Left lung (tissue), 10 donors: ENCODE data around the gene NUP37. TPM values are rescaled to one million over a fixed set of nuclear protein-coding genes. Genes with fewer than 3 reads are reported as not detected.
A peak's percentile ranks its signal among the peaks of the same experiment; 100 is the strongest.
"Not testable (repeated sequence)": the region's sequence is repeated elsewhere in the genome, so short reads cannot be mapped to it uniquely, and the experiment has no call there.

Source experiments
- ATAC-seq: fragments of 200-7000 bp; cut with Tn5 transposase; one replicate; pipeline ENCODE4 v1.9.1; 2020; ENCODE audit warnings: moderate library complexity
- DNase-seq, 4 donors: peaks; one replicate each; pipeline ENCODE4 v3.0.0-alpha.2; 2013 to 2020
- H3K27ac ChIP-seq, 2 donors: fragments of 200-600 bp; sonication (generic) in 1 of 2; one replicate each; pipeline versions ENCODE4 v1.5.0 to v1.8.0; 2020 to 2021
- H3K27me3 ChIP-seq, 2 donors: fragments of 200-600 bp; sonication (generic) in 1 of 2; one replicate each; pipeline versions ENCODE4 v1.5.0 to v1.8.0; 2020 to 2021
- H3K36me3 ChIP-seq, 2 donors: fragments of 200-600 bp; sonication (generic) in 1 of 2; one replicate each; pipeline versions ENCODE4 v1.5.0 to v1.8.0; 2020 to 2021
- H3K4me1 ChIP-seq, 2 donors: fragments of 200-600 bp; one replicate each; pipeline ENCODE4 v1.8.0; 2021
- H3K4me3 ChIP-seq, 2 donors: fragments of 200-600 bp; sonication (generic) in 1 of 2; one replicate each; pipeline versions ENCODE4 v1.5.0 to v1.8.0; 2020 to 2021; ENCODE audit warnings: mild to moderate bottlenecking in 1 of 2
- H3K9me3 ChIP-seq, 2 donors: fragments of 200-600 bp; sonication (generic) in 1 of 2; one replicate each; pipeline versions ENCODE4 v1.5.0 to v1.8.0; 2020 to 2021
- intact Hi-C, 2 donors: fragments of 100-400 bp; cut with DNase I; formaldehyde crosslinking; loops; one replicate each; pipeline versions ENCODE4 v1.11.2 to v1.14.2; 2022
- polyA plus RNA-seq, 6 donors: library from polyadenylated mRNA; unstranded; fragments of 120-200 nt; gene quantifications; one replicate each; pipeline ENCODE4 v1.2.1, GENCODE V29; 2013; ENCODE audit not compliant: insufficient read length in 6 of 6
- total RNA-seq, 2 donors: library from RNA; stranded (reverse); fragmentation: NEBNext Ultra II Directional; extraction: Animal tissue kit (Norgen Biotek cat#: 25700); gene quantifications; one replicate each; pipeline ENCODE4 v1.2.1, GENCODE V29; 2021
- TF ChIP-seq, protein P1 (sequence below), 2 donors: fragments of 200-600 bp; sonication (generic) in 1 of 2; IDR thresholded peaks; one replicate each; pipeline versions ENCODE4 v1.5.0 to v1.8.0; 2021; ENCODE audit warnings: antibody characterized with exemption in 2 of 2
- donor health status: DM: no; HTN: yes; CAD: no.
- donor health status: DM: no; HTN: no; CAD: no.

Gene NUP37
- total and polyA plus RNA-seq, 8 donors, result 22.7 to 38.7 (median 32.6) TPM

DNA sequence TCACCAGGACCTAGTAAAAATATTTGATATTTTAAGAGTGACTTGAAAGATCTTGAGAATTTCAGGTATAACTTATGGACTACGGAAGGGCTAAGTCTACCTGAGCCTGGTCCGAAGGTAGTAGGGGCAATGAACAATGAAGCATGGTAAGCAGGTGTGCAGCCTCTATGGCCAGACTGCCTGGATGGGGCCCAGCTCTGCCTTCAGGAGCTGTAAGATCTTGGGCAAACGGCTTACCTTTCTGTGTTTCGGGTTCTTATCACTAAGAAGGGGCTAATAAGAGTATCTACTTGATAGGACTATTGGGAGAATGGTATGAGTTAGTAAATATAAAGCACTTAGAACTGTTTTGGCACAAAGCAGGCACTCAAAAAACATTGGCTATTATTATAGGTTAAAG, 39.1 kb downstream of the NUP37 start:
- H3K4me1 ChIP-seq, result no peaks in the 10 kb centered on the region
- peaks cover 0 to 64% of the 10 kb centered on the region in 2 donors for H3K36me3 ChIP-seq
- DNase-seq (no peak), ATAC-seq (peak; percentile 74)
- no peaks in the 10 kb centered on the region for H3K27me3 ChIP-seq
- H3K9me3 ChIP-seq, result no peaks in the 10 kb centered on the region
- TF ChIP-seq, protein P1, sequence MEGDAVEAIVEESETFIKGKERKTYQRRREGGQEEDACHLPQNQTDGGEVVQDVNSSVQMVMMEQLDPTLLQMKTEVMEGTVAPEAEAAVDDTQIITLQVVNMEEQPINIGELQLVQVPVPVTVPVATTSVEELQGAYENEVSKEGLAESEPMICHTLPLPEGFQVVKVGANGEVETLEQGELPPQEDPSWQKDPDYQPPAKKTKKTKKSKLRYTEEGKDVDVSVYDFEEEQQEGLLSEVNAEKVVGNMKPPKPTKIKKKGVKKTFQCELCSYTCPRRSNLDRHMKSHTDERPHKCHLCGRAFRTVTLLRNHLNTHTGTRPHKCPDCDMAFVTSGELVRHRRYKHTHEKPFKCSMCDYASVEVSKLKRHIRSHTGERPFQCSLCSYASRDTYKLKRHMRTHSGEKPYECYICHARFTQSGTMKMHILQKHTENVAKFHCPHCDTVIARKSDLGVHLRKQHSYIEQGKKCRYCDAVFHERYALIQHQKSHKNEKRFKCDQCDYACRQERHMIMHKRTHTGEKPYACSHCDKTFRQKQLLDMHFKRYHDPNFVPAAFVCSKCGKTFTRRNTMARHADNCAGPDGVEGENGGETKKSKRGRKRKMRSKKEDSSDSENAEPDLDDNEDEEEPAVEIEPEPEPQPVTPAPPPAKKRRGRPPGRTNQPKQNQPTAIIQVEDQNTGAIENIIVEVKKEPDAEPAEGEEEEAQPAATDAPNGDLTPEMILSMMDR (IDR thresholded peaks at IDR 0.05), result no peak
- intact Hi-C loops, result no loop called here
- H3K27ac ChIP-seq, result no peak overlapping the region
- no peak overlapping the region for H3K4me3 ChIP-seq

DNA sequence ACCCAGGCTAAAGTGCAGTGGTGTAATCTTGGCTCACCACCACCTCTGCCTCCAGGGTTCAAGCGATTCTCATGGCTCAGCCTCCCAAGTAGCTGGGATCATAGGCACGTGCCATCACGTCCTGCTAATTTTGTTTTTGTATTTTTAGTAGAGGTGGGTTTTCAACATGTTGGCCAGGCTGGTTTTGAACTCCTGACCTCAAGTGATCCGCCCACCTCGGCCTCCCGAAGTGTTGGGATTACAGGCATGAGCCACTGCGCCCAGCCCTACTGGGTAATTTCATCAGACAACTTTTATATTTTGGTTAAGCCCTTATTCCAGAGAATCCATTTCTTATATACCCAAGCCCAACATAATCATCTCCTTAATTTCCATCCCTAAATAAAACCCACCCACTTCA, 47.8 kb downstream of the NUP37 start:
- DNase-seq, H3K27ac ChIP-seq, ATAC-seq, intact Hi-C loops, H3K9me3 ChIP-seq, H3K4me1 ChIP-seq, H3K4me3 ChIP-seq, H3K27me3 ChIP-seq: not testable (repeated sequence)
- peaks cover 0 to 27% of the 10 kb centered on the region in 2 donors for H3K36me3 ChIP-seq

DNA sequence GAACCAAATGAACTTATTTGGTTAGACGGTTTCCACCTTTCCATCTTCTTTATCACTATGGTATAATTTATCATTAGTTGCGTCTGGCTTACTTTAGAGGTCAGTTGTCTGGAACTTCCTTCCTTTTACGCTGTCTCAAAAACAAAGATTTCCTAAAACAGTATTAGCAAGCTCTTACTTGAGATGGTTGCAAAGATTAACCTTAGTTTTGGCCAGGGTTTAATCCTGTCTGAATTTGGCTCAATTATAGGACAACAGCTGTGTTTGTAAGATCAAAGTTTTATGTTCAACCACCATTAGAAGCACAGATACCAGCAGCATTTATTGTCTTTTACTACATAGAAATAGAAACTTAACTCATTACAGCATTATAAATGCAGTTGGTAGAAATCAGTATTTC, 50.2 kb downstream of the NUP37 start:
- intact Hi-C loops, result no loop called here
- no peak overlapping the region for H3K27ac ChIP-seq
- H3K27me3 ChIP-seq, result no peaks in the 10 kb centered on the region
- no peaks in the 10 kb centered on the region for H3K4me1 ChIP-seq
- ATAC-seq (no peak), DNase-seq (no peak)
- peaks cover 0 to 13% of the 10 kb centered on the region in 2 donors for H3K36me3 ChIP-seq
- no peaks in the 10 kb centered on the region for H3K9me3 ChIP-seq
- no peak overlapping the region for H3K4me3 ChIP-seq
- TF ChIP-seq, protein P1 (IDR thresholded peaks at IDR 0.05), result no peak

DNA sequence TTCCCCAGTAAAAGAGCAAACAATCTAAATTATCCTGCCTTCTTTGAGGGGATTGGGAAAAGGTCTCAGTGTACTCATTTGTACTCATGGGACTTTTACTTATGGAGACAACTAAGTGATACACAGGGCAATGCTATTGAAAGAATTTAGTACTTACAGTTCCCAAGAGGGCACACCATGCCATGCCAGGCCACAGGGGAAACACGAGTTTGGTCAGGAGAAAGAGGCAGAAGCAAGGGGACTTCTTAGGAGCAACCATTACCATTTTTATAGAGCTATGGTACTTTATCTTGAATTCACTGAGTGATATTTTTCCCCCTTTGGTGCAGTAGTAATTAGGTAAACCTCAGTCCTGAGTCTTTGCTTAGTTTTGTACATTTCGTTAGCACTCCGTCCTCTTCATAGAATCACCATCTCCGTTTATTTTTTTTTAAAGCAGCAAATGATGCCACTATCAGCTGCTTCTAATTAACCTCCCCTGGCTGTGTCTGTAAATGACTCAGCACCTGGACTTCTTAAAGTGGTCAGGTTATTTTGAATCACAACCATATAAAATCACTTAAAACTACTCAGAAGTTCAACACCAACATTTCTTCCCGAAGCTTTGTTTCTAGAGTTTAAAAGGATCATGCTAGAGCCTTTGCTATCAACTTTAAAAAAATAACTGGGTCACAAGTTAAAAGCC, 52.2 kb downstream of the NUP37 start:
- no peak for DNase-seq
- intact Hi-C loops, result no loop called here
- no peaks in the 10 kb centered on the region for H3K9me3 ChIP-seq
- H3K27ac ChIP-seq, result no peak overlapping the region
- no peaks in the 10 kb centered on the region for H3K36me3 ChIP-seq
- H3K27me3 ChIP-seq, result no peaks in the 10 kb centered on the region
- ATAC-seq, result no peak
- H3K4me1 ChIP-seq, result no peaks in the 10 kb centered on the region
- no peak overlapping the region for H3K4me3 ChIP-seq
- TF ChIP-seq, protein P1 (IDR thresholded peaks at IDR 0.05), result no peak

DNA sequence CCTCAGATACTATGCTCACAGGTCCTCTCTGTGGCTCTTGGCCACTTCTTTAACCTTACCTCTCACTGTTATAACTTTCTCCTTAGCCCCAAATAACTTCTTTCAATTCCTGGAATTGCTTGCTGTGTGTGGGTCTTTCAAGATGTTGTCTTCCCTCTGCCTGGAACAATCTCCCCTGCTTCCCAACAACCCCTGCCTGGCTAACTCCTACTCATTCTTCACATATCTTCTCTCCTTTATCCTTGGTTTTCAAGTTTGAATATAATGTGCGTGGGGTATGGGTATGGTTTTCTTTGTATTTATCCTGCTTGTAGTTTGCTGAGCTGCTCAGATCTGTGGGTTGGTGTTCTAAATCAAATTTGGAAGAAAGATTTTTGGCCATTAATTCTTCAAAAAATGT, 55.4 kb downstream of the NUP37 start:
- intact Hi-C loops, result no loop called here
- Histone ChIP-seq H3K4me1 (peaks cover 6% of the 10 kb centered on the region in 2 donors), H3K27ac (no peak overlapping the region), H3K9me3 (no peaks in the 10 kb centered on the region), H3K4me3 (no peak overlapping the region), H3K27me3 (no peaks in the 10 kb centered on the region), H3K36me3 (no peaks in the 10 kb centered on the region)
- DNase-seq (no peak), ATAC-seq (no peak)
- TF ChIP-seq, protein P1 (IDR thresholded peaks at IDR 0.05), result no peak

DNA sequence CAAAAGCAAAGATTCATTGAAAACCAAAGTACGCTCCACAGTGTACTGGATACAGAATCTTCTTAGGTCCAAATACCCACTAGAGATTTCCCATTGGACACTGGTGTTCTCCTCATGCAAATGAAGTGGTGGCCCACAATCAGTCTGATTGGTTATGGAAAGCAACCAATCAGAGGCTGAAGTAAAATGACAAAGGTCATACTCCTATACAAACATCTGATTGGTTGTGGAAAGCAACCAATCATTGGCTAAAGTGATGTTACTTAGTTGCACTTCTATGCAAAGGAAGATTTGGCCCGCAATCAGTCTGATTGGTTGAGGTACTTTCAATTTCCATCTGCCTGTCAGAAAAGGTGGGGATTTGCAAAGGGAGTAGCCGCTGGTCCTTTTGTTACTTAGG, 56.8 kb downstream of the NUP37 start:
- TF ChIP-seq, protein P1 (IDR thresholded peaks at IDR 0.05), result no peak
- no peaks in the 10 kb centered on the region for H3K36me3 ChIP-seq
- no peak for DNase-seq
- no peak overlapping the region for H3K4me3 ChIP-seq
- peaks cover 6% of the 10 kb centered on the region in 2 donors for H3K4me1 ChIP-seq
- H3K27me3 ChIP-seq, result no peaks in the 10 kb centered on the region
- H3K9me3 ChIP-seq, result no peaks in the 10 kb centered on the region
- intact Hi-C loops, result no loop called here
- ATAC-seq, result no peak
- H3K27ac ChIP-seq, result no peak overlapping the region
